Measurements from ENCODE around the gene NBDY.
"Not testable (repeated sequence)": the region's sequence is repeated elsewhere in the genome, so short reads cannot be mapped to it uniquely, and the experiment has no call there.

Gene NBDY

DNA sequence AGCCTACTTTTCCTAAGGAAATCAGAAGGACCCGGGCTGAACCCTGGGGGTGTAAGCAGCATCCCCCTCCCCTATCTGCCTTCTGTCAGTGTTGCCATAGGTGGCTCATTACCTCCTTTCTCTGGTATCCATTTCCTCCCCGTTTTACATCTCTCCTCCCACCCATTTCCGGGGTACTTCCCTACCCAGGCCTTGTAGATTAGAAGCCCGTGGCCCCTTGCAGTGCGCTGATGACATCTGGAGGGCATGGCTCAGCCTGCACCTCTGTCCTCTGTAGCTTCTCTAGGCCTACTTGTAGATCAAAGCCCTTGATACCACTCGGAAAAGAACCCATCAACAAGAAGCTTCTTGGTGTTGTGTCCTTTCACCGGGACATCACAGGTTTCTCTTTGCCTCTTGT is 71.8 kb downstream of the NBDY start:
- DNase-seq (ENCODE audit: low read depth in 2 of 2), result peak in 1 of 2 donors; percentile 24

DNA sequence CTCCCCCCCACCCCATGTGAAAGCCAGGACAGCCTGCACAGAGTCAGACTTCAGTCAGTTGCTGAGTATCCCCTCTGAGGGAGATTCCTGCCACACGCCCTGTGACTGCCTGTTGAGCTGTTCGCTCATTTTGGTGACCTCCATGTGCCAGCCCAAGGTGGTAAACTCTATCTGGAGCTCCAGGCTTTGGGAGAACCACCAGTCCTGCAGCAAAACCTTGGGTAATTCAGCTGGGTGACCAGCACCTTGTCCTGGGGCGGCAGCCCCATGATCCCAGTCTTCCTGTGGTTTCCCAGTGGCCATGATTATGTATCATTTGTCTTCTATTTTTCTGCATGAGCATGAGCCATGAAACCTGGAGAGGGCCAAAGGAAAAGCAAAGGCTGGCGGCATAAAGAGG is 73.4 kb downstream of the NBDY start:
- DNase-seq (ENCODE audit: low read depth in 2 of 2), result no peak

DNA sequence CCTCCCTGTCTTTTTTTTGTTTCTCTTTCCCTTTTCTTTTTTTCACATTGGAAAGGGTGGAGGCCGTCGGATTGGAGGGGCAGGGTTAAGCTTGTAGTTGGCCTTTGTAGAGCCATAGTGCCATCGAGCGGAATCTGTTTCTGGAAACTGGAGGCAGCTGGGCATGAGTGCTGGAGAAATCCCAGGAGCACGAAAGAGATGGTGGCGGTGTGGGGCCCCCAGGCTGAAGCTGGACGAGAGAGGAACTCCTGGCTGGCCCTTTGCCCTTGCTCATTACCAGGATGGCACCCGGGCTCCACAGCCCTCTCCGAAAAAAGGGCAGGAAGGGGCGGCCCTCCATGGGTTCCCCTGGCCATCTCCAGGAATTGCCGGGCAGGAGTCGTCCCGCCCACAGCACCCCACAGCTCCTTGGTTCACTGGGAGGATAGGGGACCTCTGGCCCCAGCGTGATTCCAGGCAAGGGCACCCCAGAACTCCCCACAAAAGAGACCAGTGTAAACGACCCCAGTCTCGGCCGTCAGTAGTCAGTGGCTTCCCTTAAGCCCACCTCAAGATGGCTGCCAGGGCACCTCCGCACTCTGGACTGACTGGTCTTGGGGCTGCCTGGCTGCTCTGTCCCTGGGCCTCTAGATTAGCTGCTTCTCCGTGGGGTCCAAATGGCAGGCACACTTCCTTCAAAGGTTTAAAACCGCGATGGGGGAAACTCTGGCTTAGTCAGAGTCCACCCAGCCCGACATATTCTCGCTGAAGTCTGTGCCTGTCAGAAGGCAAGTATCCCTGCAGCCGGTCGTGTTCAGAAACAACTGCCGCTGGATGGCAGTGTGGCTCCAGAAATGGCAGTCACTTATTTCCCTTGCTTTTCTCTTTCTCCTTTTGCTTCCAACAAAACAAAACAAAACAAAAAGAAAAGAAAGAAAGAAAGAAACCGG is 74.1 kb downstream of the NBDY start:
- peak; percentile 30 to 40 for DNase-seq (ENCODE audit: low read depth in 2 of 2)

DNA sequence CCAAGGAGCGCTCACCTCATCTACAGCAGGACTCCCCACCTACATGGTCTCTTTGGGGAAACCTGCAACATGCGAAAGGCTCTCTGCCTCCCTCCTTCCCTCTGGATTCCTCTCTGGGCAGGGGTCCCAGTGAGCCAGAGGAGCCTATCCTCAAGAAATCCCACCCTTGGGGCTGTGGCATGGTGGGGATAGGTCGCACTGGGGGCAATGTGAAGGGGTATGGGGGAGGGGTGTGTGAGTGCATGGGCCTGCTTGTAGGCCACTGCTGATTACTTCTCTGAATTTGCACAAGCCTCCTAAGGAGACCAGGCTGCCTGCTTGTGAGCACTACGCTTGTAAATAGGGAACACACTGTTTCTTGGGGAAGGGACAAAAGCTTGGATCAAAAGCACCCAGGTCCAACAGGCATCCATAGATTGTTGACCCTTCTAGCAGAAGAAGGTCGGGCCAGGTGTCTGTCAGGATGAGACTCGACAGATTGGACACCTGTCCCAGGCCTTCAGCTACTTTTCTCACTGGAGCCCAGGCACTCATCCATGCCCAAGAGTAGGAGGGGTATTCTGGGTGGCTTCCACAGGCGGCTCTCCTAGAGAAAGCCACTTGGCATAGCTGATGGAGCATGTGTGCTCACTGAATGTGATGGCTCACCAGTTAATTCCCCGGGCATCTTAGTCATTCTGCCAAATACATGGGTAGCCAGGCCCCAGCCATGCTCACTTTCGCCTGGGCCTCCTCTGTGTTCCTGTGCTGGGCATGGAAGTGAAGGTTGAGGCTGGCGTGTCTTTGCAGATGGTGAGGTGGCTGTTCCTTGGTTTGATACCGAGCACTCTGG is 75.0 kb downstream of the NBDY start:
- no peak for DNase-seq (ENCODE audit: low read depth in 2 of 2)

DNA sequence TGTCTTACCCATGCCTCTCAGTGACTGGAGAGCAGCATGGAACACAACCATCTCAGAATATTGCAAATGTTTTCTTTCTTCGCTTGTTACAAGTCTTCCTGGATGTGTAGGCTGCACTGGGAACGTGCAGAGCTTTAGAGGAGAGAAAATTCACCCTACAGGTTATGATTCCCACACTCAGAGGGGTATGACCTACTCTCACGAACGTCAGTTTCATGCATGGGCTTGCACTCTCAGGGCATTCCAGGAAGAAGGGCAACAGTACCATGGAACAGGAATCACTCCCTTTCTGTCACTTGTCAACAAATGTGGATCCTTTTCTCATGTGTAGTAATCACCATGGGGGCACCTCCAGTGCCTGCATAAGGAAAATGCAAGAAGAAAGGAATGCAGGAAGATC is 75.8 kb downstream of the NBDY start:
- DNase-seq (ENCODE audit: low read depth in 2 of 2), result no peak

DNA sequence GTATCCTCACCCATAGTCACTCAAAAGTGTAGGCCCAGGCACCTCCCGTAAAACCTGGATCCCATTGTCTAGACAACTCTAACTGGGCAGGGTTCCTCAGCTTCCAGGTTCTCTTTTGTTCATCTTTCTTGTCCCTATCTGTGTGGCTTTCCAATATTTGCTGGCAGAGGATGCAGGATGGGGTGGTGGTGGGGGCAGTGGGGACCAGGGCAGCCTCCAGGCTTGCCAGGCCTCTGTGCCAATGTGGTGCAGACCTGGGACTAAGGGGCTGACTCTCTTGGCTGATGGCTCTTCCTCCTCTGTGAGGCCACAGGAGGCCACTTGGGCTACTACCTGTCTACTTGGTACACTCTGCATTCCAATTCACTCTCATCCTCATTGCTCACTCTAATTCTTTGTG is 76.4 kb downstream of the NBDY start:
- DNase-seq (ENCODE audit: low read depth in 2 of 2), result no peak

DNA sequence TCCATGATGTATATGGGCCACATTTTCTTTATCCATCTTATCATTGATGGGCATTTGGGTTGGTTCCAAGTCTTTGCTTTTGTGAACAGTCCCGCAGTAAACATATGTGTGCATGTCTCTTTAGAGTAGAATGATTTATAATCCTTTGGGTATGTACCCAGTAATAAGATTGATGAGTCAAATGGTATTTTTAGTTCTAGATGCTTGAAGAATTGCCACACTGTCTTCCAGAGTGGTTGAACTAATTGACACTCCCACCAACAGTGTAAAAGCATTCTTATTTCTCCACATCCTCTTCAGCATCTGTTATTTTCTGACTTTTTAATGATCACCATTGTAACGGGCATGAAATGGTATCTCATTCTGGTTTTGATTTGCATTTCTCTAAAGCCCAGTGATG is 77.1 kb downstream of the NBDY start:
- DNase-seq (ENCODE audit: low read depth in 2 of 2), result not testable (repeated sequence)

DNA sequence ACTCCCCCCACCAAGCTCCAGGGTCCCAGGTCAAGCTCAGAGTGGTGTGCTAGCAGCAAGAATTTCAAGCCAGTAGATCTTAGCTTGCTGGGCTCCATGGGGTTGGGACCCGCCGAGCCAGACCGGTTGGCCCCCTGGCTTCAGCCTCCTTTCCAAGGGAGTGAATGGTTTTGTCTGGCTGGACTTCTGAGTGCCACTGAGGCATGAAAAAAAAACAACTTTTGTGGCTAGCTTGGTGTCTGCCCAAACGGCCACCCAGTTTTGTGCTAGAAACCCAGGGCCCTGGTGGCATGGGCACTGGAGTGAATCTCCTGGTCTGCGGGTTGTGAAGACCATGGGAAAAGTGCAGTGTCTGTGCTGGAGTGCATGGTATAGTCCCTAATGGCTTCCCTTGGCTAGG is 82.6 kb downstream of the NBDY start:
- DNase-seq (ENCODE audit: low read depth in 2 of 2), result no peak

DNA sequence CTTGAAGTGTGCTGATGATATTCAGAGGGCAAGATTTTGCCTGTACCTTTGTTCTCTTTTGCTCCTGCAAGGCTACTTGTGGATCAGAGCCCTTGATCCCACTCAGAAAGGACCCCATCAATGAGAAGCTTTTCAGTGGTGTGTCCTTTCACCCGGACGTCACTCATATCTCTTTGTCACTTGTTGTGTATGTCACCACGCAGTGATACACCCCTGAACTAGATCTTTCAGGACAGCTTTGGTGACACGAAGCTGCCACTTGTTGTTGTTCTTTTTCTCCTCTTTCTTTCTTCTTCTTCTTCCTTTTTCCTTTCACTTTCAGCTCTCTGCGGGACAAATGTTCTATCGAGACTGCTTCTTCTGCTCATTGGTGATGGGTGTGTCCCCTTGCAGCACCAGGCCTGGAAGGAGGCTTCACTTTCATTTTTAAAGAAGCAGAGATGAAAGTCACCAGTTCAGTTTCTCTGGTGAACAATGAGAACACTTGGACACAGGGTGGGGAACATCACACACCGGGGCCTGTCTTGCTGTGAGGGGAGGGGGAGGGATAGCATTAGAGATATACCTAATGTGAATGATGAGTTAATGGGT is 83.6 kb downstream of the NBDY start:
- DNase-seq (ENCODE audit: low read depth in 2 of 2), result no peak

DNA sequence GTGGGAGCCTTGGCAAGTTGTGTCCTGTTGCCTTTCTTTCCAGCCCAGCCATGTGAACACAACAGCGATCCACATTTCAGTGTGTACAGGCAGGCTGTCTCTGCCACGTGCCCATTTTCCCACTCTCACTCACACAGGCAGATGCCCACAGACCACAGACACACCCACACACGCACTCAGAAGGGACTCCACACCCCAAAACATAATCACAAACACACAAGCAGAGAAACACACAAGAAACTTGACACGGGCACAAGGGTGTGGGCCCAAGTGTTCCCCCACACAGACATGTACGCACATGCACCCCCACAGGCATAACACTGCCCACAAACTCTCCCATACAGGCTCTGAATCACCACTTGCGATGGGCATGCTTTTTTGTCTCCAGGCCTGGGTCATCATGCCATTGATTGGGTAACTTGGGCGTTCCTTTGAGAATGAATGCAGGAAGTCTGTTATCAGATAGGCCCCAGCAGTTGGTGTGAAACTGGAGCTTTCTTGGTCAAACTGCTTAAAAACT is 84.3 kb downstream of the NBDY start:
- peak in 1 of 2 donors; percentile 31 for DNase-seq (ENCODE audit: low read depth in 2 of 2)

DNA sequence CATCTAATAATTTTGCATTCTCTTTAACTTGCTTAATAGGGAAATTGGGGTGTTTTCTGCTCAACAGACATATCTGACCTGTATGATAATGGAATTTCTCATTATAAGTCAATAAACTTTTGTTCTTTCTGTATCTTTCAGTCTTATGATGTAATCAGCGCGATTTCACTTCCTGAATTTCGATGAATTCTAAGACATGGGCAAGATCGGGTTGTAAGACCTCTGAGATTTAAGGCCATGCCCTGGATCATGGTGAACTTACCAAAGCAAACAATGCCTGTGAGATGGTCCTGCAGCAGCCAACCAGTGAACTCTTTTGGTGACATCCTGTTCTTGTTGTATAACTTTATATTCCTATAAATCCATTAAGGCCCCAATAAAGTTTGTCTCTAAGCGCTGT is 88.1 kb downstream of the NBDY start:
- no peak for DNase-seq (ENCODE audit: low read depth in 2 of 2)

DNA sequence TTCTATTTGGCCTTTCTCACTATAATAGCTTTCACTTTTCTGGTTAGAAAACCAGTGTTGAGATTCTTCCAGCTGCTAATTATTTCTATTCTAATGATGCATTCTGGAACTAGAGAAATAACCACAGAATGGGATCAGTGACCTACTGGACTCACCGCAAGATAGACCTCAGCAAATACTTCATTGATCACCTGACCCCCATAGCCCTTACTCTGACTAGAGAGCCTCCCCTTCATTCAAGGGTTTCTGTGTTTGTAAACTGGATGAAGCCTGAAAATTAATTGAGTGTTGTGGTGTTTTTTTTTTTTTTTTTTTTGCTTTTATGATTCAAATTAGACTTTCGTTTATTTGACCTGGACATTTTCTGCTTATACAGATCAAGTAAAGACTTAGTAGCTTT is 97.0 kb downstream of the NBDY start:
- DNase-seq (ENCODE audit: low read depth in 2 of 2), result no peak

DNA sequence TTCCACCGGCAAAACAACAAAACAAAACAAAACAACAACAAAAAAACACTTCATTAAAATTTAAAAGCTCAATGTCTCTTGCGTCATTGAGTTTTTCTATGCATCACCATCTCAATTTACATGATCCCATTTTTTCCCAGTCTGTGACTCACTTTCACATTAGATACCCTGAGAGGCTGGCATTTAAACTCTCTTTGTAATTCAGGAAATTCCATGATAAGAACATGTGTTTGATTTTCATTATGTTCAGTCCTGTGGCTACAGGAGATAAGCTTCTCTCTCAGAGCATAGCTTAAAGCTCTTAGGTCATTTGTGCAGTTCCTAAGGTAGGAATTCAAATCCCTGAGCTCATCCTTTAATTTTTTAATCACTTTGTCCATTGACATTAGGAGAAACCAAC is 104.6 kb downstream of the NBDY start:
- no peak for DNase-seq (ENCODE audit: low read depth in 2 of 2)

DNA sequence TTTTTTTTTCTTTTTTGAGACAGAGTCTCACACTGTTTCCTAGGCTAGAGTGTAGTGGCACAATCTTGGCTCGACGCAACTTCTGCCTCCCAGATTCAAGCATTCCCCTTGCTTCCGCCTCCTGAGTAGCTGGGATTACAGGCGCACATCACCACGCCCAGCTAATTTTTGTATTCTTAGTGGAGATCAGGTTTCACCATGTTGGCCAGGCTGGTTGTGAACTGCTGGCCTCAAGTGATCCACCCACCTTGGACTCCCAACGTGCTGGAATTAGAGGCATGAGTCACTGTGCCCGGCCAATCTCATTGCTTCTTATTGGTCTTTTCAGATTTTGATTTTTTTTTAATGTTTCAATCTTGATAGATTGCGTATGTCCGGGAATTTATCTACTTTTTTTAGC is 124.4 kb downstream of the NBDY start:
- DNase-seq (ENCODE audit: low read depth in 2 of 2), result no peak

DNA sequence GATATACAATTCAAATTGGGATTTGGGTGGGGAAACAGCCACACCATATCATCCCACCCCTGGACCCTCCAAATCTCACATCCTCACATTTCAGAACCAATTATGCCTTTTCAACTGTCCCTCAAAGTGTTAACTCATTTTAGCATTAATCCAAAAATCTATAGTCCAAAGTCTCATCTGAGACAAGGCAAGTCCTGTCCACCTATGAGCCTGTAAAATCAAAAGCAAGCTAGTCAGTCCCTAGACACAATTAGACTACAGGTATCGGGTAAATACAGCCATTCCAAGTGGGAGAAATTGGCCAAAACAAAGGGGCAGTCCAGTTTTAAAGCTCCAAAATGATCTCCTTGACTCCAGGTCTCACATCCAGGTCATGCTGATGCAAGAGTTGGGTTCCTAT is 128.0 kb downstream of the NBDY start:
- no peak for DNase-seq (ENCODE audit: low read depth in 2 of 2)

DNA sequence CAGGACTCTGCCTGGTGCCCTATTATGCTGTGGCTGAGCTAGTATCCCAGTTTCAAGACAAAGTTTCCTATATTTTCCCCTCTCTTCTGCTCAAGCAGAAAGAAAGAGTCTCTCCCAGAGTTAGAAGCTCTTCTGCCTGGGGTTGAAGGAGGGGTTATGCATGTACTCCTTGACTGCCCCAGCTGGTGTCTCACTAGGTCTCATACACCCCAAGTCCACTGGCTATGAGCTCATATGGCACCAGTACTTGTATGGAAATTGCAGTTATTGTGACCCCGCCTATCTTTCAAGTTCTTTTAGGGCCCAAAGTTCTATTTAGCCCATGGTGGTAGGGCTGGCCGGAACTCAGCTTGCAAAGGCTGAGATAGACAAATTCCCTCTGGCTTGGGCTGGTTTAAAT is 131.8 kb downstream of the NBDY start:
- DNase-seq (ENCODE audit: low read depth in 2 of 2), result no peak

Data from stimulated activated CD4-positive, alpha-beta T cell treated with anti-CD3 and anti-CD28 coated beads, Interleukin-4, amount 100 ng/mL, for 48 hours (primary cell).